Measurements from ENCODE around the gene LMAN2.

GRCh38 chr5:177385720-177386119 is 34.3 kb upstream of the LMAN2 start:
- TF ChIP-seq CTCF (IDR thresholded peaks at IDR 0.05 in 8 of 11, conservative IDR thresholded peaks at IDR 0.05 in 3 of 11), result no peak
- no peak for TF ChIP-seq POLR2AphosphoS5 (IDR thresholded peaks at IDR 0.05)
- no peak for TF ChIP-seq POLR2A (IDR thresholded peaks at IDR 0.05)
